OCI-M2 (cell line): Measurements from ENCODE around the gene AGBL5.
"Not testable (repeated sequence)": the region's sequence is repeated elsewhere in the genome, so short reads cannot be mapped to it uniquely, and the experiment has no call there.

Experiments used
- DNase-seq: peaks from one replicate; lab custom pipeline; 2025; ENCODE audit not compliant: unreplicated experiment; lab: John Stamatoyannopoulos, UW

AGBL5 gene

DNA sequence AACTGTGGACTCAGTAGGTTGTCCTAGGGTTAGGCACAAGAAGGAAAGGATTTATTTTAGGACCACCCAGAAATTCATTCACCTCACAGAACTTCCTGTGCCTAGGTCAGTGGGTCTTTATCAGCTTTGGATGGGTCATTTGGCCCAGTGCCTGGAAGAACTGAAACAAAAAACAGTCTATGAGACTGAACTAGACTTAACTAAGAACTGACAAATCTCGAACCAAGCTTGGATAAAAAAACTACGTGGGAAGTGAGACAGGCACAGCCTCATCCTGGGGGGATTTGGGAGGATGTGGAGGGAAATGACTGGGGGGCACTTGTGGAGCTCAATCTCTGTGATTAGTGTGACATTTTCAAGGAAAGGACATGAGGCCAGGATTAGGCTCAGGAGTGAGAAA lies 22.3 kb downstream of the AGBL5 start:
- no peak for DNase-seq

DNA sequence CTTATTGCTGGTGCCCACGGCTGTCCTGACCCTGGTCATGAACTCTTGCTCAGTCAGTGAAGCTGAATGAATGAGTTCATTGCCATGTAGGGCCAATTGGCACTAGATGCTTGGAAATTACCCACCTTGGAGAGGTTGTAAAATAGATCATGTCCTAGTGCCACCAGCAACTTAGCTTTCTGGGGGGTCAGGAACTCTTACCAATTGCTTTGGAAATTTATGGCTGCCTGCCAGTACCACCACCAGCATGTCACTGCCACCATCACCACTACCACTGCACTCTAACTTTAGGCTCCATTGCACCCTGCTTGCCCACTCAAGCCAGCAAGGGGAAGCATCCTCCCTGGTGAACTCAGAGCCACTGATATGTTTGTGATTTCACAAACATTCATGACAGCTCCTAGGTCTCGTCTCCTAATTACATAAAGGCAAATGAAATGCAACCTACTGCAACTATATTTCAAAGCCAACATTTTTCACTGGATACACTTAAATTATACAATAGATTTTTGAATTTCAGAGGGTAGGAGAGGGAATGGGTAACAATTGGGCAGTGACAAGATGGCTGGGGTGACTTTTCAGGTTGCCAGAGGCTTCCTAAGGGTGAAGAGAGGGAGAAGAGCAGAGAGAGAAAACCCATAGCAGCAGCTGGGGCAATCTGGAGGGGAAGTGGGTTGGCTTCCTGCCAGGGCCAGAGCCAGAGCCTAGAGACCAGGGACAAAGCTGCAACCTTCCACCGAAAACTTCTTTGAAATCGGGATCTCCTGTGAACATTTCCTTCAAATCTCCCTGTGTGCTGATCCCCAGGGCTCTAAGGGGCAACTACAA lies 23.5 kb downstream of the AGBL5 start:
- DNase-seq: no peak

DNA sequence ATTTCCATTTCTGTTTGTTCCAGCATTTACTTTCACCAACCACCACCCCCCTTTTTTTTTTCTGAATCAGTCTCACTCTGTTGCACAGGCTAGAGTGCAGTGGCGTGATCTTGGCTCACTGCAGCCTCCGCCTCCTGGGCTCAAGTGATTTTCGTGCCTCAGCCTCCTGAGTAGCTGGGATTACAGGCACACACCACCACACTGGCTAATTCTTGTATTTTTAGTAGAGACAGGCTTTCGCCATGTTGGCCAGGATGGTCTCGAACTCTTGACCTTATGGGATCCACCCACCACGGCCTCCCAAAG lies 24.1 kb downstream of the AGBL5 start:
- not testable (repeated sequence) for DNase-seq

DNA sequence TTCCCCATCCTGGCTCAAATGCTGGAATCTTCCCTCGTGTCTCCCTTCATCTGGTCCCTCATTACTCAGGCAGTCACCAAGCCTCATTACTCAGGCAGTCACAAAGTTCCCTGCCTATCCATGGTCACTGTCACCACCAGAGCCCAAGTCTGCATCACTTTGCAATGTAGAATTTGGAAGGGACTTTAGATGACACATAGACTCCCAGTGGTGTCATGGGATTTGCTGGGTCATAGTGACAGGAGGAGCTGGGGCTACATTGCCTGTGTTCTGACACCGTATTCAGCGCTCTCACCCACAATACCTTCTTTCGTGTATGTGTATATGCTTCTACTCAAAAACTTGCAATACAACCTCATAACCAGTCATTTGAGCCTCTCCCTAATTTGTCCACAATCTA lies 24.9 kb downstream of the AGBL5 start:
- DNase-seq: no peak

DNA sequence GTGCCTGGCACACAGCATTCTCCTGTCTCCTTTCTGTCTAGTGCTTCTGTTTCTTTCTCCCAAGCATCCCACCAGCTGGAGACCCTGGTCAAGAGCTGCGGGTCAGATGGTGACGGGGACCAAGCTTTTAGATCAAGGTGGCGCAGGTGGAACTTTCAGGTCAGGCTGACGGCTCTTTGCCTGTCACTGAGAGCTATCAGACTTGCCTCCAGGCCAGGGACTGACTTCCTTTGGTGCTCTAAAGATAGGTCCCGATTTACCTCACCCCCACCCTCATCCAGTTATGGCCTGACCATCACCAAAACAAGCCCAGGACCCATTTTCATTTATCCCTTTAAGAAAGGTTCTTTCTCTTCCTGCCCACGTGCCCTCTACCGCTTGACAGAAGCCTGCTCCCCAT lies 25.8 kb downstream of the AGBL5 start:
- no peak for DNase-seq

DNA sequence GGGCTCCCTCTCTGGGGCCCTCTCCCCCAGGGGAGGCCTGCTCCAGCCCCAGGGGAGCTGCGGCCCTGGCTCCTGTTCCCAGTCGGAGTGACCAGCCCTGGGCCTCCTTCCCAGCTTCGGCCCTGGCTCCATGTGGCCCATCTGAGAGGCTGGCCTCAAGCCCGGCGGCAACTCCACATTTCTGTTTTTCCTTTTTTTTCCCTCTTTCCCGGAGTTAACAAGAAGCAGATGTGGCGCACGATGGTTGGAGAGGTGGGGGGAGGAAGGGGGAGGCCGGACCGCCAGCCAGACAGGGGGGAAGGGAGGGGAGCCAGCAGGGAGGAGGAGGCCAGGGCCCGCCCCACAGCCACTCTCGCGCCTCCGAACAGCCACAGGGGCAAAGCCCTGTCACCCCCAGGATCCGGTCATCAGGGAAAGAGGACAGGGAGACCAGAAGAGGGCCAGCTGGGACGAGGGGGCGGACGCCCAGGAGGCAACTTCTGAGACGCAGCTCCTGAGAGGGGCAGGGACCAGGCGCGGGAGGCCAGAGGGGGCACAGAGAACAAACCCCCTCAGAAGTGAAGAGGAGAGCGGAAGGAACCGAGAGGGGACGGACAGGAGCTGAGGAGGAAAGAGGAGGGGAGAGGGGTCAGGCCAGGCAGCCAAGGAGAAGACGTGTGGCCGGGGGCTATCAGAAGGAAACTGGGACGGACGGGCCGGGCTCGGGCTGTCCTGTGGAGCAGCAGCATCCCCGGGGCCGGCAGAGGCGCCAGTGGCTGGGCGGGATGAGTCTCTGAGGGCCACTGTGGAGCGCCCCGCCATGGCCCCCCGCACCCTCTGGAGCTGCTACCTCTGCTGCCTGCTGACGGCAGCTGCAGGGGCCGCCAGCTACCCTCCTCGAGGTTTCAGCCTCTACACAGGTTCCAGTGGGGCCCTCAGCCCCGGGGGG lies 27.1 kb downstream of the AGBL5 start, which contains the start of gene EMILIN1:
EMILIN1 (plus strand) TSS at position 349 of the 928 bp plus-strand sequence; CDS start at position 800, 451 bp downstream.
- DNase-seq: no peak

DNA sequence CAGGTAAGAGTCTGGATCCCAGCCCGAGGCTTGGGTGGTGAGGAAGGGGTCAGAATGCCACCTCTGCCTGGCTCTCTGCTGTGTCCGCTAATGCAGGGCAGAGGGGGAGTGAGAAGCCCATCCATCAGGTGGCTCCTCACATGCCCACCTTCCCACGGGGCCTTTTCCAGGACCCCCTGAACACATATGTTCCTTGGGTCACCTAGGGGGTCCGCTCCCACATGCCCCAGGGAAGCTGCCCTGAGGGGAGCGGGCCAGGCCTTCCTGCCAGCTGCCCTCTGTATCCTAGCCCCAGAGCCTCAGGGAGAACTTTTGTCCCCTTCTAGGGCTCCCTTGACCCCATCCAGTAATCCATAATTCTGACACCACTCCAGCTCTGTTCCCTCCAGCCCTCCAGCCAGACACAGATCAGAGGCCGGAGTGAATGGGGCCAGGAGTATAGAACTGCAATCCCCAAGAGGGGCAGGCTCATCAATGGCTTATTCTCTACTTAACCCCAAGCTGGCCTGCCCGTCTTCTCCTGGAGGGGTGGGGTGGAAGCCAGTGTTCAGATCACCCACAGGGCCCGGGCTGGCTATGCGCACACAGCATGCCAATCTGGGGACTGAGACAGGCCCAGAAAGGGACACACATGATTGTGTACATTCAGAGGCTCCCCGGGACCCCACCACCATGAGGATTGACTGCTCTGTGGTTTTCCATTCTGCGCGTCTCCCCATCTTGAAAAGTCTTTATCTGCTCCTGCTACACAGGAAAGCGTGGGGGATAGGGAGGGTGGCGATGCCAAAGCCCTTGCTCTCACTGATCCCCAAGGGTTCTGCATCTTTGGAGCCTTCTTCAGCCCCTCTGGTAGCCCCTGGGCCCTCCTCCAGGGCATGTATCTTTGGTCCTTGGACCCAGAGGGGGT lies 28.0 kb downstream of the AGBL5 start:
- no peak for DNase-seq

DNA sequence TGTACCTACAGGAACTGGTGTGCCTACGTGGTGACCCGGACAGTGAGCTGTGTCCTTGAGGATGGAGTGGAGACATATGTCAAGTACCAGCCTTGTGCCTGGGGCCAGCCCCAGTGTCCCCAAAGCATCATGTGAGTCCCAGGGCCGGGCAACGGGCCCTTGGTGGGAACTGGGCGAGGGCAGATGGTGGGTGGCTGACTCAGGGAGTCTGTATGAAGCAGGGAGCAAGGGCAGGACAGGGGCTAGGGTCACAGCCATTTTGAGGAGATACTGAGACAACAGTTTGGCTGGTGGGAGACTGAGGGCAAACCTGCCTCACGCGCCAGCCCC lies 28.6 kb downstream of the AGBL5 start:
- DNase-seq: no peak

DNA sequence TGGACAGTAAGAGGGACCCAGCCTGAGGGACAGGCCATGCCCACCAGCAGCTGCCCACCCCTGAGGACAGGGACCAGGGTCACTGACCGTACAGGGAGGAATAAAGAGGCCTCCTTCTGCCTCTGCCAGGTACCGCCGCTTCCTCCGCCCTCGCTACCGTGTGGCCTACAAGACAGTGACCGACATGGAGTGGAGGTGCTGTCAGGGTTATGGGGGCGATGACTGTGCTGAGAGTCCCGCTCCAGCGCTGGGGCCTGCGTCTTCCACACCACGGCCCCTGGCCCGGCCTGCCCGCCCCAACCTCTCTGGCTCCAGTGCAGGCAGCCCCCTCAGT lies 29.1 kb downstream of the AGBL5 start:
- DNase-seq: no peak

DNA sequence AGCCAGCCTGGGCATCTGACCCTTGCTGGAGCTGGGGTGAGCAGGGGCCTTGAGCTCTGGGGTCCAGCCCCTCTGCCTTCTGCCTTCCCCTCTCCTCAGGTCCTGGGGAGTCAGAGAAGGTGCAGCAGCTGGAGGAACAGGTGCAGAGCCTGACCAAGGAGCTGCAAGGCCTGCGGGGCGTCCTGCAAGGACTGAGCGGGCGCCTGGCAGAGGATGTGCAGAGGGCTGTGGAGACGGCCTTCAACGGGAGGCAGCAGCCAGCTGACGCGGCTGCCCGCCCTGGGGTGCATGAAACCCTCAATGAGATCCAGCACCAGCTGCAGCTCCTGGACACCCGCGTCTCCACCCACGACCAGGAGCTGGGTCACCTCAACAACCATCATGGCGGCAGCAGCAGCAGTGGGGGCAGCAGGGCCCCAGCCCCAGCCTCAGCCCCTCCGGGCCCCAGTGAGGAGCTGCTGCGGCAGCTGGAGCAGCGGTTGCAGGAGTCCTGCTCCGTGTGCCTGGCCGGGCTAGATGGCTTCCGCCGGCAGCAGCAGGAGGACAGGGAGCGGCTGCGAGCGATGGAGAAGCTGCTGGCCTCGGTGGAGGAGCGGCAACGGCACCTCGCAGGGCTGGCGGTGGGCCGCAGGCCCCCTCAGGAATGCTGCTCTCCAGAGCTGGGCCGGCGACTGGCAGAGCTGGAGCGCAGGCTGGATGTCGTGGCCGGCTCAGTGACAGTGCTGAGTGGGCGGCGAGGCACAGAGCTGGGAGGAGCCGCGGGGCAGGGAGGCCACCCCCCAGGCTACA lies 30.7 kb downstream of the AGBL5 start:
- DNase-seq: no peak

DNA sequence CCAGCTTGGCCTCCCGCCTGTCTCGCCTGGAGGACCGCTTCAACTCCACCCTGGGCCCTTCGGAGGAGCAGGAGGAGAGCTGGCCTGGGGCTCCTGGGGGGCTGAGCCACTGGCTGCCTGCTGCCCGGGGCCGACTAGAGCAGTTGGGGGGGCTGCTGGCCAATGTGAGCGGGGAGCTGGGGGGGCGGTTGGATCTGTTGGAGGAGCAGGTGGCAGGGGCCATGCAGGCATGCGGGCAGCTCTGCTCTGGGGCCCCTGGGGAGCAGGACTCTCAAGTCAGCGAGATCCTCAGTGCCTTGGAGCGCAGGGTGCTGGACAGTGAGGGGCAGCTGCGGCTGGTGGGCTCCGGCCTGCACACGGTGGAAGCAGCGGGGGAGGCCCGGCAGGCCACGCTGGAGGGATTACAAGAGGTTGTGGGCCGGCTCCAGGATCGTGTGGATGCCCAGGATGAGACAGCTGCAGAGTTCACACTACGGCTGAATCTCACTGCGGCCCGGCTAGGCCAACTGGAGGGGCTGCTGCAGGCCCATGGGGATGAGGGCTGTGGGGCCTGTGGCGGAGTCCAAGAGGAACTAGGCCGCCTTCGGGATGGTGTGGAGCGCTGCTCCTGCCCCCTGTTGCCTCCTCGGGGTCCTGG lies 31.4 kb downstream of the AGBL5 start:
- DNase-seq: no peak

DNA sequence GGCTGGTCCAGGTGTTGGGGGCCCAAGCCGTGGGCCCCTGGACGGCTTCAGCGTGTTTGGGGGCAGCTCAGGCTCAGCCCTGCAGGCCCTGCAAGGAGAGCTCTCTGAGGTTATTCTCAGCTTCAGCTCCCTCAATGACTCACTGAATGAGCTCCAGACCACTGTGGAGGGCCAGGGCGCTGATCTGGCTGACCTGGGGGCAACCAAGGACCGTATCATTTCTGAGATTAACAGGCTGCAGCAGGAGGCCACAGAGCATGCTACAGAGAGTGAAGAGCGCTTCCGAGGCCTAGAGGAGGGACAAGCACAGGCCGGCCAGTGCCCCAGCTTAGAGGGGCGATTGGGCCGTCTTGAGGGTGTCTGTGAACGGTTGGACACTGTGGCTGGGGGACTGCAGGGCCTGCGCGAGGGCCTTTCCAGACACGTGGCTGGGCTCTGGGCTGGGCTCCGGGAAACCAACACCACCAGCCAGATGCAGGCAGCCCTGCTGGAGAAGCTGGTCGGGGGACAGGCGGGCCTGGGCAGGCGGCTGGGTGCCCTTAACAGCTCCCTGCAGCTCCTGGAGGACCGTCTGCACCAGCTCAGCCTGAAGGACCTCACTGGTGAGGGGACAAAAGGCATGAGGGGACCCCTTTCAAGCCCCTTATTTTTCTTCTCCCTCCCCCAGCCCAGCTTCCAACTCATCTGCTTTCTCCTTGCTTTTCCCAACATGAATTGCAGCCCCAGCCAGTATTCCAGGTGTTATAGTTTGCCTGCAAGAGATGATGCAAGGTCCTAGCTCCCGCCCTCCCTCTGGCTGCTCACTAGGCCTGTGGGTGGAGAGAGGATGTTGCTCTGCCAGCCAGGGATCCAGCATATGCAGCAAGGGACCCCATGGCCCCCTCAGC lies 32.2 kb downstream of the AGBL5 start:
- no peak for DNase-seq

DNA sequence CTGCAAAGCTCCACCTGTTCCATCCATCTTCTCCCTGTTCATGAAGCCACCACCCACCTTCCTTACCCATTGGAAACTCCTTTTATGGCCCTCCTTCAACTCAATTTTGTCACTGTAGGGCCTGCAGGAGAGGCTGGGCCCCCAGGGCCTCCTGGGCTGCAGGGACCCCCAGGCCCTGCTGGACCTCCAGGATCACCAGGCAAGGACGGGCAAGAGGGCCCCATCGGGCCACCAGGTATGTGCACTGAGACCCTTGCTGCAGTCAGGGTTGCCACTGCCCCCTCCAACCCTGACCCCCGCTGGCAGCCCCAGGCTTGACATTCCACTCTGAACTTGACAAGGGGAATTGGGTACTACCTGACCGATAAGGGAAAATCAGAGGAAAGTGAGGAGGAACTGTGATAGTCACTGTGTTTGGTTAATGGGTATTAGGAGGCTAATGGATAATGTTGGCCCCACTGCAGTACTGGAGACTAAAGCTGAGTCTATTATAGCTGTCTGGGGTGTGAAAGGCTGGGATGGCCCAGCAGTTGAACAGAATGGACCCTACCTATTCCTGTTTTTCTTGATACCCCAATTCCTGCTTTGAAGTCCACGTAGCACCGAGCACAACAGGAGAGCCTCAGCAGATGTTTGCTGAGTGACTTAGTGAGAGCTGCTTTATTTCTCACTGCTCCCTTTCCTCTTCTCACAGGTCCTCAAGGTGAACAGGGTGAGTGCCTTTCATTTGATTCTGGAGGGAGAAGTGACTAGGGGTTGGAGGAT lies 33.0 kb downstream of the AGBL5 start:
- no peak for DNase-seq

DNA sequence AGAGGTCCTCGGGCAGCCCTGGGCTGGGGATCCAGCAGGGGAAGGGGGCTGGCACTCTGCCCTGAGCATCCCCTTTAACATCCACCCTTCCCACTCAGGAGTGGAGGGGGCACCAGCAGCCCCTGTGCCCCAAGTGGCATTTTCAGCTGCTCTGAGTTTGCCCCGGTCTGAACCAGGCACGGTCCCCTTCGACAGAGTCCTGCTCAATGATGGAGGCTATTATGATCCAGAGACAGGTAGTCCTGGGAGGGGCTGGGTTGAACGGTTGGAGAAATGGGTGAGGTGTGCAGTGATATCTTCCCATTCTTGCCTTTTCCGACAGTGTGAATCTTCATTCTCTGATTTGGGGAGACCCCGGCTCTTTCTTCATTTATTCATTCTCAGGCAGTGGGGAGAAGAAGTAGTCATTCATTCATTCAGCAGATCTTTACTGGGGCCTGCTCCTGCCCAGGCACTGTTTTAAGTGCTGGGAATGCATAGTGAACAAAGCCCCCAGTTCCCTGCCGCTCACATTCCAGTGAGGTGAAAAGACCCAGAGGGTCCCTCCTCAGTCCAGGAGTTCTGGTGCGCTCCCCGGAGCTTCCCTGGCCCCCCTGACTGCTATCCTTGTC lies 33.7 kb downstream of the AGBL5 start:
- no peak for DNase-seq

DNA sequence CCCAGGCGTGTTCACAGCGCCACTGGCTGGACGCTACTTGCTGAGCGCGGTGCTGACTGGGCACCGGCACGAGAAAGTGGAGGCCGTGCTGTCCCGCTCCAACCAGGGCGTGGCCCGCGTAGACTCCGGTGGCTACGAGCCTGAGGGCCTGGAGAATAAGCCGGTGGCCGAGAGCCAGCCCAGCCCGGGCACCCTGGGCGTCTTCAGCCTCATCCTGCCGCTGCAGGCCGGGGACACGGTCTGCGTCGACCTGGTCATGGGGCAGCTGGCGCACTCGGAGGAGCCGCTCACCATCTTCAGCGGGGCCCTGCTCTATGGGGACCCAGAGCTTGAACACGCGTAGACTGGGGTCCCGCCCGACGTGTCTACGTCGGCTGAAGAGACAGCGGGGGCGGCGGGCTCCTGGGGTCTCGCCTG lies 34.2 kb downstream of the AGBL5 start:
- DNase-seq: no peak

DNA sequence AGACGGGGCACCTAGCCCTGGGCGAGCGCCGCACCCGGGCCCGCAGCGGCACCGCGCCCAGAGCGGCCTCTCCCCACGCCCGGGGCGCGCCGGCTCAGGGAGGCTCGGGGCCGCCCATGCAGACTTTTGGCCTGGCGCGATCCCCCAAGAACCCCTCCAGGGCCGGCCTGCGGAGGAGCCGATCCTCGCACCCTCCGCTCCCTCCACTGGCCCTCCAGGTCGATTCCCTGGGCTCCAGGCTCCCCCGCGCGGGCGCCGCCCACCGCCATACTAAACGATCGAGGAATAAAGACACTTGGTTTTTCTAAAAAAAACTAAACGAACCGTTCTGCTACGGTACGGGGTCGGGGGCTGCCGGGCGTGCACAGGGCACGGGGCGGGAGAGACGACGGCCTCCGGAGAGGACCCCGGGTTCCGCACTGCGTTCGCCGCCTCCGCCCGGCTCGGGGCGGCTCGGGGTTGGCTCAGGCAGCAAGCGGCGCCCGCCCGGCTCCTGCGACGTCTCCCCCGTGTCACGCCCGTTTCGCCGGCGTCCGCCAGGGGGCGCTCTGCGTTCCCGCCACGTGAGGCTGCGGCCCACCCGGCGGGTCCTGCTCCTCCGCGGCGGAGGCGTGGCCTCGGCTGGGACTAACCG lies 34.7 kb downstream of the AGBL5 start:
- DNase-seq: peak; percentile 32
